HG02759 (cell line): Measurements from ENCODE around the gene LMO7.
A peak's percentile ranks its signal among the peaks of the same experiment; 100 is the strongest.
"Not testable (repeated sequence)": the region's sequence is repeated elsewhere in the genome, so short reads cannot be mapped to it uniquely, and the experiment has no call there.

Experiments used
- ATAC-seq: cut with Tn5 transposase; IDR thresholded peaks from one replicate; pipeline ENCODE4 v1.9.1; 2021; ENCODE audit warnings: mild to moderate bottlenecking, moderate library complexity; ENCODE audit not compliant: unreplicated experiment

LMO7 gene

DNA sequence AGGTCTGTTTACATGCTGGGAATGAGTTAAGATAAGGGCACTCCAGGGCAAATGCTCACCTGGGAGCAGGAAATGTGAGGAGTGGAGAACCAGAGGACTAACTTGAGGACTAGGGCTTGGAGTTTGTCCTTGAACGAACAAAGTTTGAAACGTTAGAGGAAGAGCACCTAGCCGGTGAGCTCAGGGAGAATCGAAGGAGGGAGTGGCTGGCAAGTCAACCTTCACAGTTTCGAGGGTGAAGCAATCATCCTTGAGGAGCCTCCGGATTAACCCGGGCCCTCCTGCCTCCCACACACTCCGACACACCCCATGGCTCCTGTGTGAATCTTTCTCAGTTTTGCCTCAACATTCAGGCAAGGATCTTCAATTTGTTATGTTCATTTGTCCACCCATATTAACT lies 58.6 kb downstream of the LMO7 start:
- no peak for ATAC-seq

DNA sequence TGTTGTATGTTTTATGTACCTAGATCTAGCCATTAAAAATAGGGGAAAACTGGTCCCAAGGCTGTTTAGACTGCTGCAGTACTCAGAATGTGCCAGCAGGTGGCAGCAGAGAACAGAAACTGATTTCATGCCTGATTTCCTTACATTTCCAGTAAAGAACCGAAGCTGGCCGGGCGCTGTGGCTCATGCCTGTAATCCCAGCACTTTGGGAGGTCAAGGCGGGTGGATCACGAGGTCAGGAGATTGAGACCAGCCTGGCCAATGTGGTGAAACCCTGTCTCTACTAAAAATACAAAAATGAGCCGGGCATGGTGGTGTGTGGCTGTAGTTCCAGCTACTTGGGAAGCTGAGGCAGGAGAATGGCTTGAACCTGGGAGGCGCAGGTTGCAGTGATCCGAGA lies 59.8 kb downstream of the LMO7 start:
- ATAC-seq, result peak; percentile 75

- ATAC-seq, result no peak
Observed at GRCh38 chr13:75699062-75699461, 62.9 kb downstream of the LMO7 start.

- not testable (repeated sequence) for ATAC-seq
Observed at GRCh38 chr13:75699717-75700116, 63.6 kb downstream of the LMO7 start.

GRCh38 chr13:75700552-75700951 lies 64.4 kb downstream of the LMO7 start:
- ATAC-seq, result no peak

DNA sequence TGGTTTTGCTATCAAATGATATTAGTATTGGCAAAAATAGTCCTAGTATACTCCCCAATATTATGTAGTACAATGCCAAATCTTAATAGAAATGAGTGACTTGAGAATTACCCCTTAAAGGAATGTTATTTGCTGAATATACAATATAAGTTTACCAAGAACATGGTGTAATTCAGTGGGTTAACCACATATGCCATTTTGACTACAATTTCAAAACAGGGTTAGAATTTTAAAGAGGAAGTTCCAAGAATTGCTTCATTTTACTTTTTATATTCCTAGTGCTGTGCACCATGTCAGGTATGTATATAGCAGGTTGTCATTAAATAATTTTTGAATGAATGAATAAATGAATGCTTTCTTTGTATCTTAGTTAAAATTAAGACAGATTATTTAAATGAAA lies 66.3 kb downstream of the LMO7 start:
- ATAC-seq, result no peak

GRCh38 chr13:75703769-75704168 lies 67.6 kb downstream of the LMO7 start:
- ATAC-seq, result no peak

DNA sequence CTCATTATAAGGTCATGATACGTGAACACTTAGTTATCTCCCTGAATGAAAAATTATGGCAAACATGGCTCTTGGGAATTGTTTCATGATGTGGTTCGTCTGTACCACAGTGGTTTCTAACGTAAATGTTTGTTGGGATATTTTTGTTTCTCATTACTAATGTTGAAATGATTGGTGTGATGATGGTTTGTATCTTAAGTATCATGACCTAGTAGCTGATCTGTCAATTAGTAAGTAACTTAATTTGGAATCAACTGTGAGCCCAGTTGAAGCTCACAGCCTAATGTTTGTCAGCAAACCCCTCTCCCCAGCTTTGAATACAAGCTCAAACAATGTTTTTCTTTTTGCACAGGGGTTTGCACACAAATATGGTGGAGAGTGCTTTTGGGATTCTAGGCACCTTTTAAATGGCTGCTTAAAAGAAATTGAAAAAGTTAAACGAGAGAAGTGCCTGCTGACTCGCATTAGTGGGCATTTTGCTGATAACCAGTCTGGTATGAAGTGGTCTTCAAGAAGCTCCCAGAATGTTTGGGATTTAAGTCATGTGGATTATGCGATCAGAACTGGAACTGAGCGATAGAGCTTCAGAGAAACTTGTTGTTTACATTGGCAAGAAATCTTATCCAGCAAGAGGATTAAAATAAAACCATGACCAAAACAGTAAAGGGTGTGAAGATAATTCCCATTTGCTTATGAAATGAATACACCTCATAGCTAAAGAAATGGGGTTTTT lies 68.2 kb downstream of the LMO7 start:
- no peak for ATAC-seq

GRCh38 chr13:75704927-75705288 lies 68.8 kb downstream of the LMO7 start:
- no peak for ATAC-seq

DNA sequence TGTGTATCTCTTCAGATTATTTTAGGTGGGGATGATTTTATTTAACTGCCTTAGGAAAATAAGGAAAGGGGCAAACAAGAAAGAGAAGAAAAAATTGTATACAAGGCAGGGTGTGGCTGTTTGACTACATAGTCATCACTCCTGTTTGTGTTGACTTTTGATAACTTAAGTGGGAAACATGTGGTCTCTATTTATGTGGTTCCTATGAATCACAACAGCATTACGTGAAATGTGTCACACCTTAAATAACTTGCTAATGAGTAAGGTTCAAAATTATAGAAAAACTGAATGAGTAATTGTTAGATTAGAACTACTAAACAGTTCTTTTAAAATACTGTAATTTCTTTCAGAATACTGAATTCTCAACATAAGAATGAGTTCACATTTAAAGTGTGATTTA lies 69.3 kb downstream of the LMO7 start:
- no peak for ATAC-seq

- no peak for ATAC-seq
Observed at GRCh38 chr13:75705908-75706307, 69.8 kb downstream of the LMO7 start.

DNA sequence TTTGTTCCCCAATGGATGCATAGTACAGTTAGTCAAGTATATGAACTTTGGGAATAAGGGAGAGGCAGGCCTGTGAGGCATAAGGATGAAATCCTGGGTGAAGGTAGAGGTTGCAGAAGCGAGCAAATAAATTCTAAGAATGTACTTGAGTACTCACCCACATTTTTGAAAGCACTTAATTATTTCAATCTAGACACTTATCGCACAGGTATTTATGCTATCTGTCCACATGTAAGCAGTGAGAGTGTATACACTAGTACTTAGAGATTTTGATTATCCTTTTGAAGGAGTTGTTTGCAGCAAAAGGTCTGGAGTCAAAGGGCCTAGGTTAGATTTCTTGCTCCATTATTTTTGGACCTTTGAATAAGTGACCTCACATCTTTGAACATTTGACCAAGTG lies 77.7 kb downstream of the LMO7 start:
- ATAC-seq, result no peak

- peak; percentile 95 for ATAC-seq
Observed at GRCh38 chr13:75715601-75716523, 79.7 kb downstream of the LMO7 start.

DNA sequence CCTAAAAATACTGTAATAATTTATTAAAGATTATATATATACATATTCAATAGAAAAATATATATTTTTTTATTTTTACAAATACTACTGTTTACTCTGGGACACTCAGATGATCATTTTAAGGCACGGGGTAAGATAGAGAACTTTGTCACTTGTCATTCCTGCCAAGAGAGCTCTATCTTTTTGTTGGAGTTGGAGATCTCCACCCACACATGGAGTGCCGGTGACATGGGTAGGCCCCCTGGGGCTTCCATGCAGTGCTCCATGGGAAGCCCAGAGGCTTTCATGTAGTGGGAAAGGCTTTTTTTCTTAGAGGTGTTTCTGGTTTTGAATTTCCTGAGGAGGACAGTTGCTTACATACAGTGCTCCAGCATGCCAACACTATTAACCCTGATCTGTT lies 81.4 kb downstream of the LMO7 start:
- ATAC-seq, result no peak

DNA sequence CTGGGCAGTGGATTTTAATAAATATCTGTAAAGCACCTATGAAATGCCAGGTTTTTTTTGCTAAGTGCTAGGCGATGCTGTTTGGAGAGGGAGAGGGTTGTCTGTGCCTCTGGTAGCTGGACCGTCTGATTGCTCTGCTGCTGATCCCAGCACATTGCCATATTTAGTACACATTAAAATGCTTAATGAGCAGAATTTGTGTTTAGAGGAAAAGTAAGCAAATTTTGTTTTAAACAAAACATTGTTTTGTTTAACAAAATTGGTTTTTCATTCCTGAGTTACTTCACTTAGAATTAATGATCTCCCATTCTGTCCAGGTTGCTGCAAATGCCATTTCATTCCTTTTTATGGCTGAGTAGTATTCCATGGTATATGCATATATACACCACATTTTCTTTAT lies 85.2 kb downstream of the LMO7 start:
- ATAC-seq, result no peak

DNA sequence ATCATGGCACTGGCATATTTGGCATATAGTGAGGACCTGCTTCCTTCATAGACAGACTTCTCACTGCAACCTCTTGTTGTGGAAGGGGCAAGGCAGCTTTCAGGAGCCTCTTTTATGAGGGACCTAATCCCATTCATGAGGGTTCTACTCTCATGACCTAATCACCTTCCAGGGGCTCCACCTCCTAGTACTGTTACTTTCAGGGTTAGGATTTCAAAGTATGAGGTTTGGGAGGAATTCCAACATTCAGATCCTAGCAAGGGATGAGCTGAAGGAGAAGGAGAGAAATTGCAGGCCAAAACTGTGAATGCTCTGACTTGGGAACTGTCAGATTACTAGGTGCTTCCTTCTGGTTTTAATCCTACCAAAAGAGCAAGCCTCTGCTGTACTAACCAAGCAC lies 87.8 kb downstream of the LMO7 start:
- ATAC-seq, result no peak

- ATAC-seq, result no peak
Observed at GRCh38 chr13:75724752-75725517, 88.8 kb downstream of the LMO7 start.

- no peak for ATAC-seq
Observed at GRCh38 chr13:75725736-75726135, 89.6 kb downstream of the LMO7 start.

GRCh38 chr13:75726306-75726705 lies 90.2 kb downstream of the LMO7 start:
- ATAC-seq, result no peak

GRCh38 chr13:75733113-75733512 lies 97.0 kb downstream of the LMO7 start:
- not testable (repeated sequence) for ATAC-seq

DNA sequence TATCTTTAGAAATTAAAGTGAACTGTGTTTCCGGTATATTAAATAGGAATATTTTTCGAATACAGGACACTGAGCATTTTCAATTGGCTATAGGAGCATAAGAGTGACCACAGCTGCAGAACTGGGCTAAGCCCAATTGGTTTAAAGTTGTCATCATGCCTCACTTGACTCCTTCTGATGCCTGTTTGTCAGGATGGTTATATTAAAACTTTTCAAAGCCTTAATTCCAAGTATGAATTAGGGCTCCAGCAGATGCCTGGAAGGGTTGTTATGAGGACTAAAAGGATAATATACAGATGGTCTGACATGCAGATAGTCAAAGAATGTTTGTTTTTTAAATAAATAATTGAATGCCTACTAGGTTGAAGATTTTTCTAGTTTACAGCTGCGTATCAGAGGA lies 100.0 kb downstream of the LMO7 start:
- ATAC-seq, result no peak

DNA sequence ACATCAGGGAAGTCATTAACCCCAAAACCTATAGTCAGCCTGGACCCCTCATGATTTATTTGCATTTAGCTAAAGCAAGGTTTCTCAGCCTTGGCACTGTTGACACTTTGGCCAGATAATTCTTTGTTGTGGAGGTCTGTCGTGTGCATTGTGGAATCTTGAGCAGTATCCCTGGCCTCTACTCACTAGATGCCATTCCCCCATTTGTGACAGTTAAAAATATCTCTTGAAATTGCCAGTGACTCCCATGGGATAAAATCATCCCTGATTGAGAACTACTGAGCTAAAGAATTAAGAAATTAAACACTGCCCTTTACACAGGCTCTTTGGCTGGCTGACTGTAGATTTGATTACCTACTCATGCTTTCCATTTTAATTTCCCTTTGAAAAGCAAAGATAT lies 102.7 kb downstream of the LMO7 start:
- no peak for ATAC-seq
